K562 treated with DMSO at 1 percent for 12 hours (cell line): ENCODE data around the gene NEK10. TPM values are rescaled to one million over a fixed set of nuclear protein-coding genes. Genes with fewer than 3 reads are reported as not detected.

Source experiments
- total RNA-seq: library from RNA; unstranded; fragments of 300-600 nt; gene quantifications from 2 replicates; pipeline ENCODE4 v1.2.3, GENCODE V29; 2022; ENCODE audit not compliant: insufficient read depth

Gene NEK10, protein sequence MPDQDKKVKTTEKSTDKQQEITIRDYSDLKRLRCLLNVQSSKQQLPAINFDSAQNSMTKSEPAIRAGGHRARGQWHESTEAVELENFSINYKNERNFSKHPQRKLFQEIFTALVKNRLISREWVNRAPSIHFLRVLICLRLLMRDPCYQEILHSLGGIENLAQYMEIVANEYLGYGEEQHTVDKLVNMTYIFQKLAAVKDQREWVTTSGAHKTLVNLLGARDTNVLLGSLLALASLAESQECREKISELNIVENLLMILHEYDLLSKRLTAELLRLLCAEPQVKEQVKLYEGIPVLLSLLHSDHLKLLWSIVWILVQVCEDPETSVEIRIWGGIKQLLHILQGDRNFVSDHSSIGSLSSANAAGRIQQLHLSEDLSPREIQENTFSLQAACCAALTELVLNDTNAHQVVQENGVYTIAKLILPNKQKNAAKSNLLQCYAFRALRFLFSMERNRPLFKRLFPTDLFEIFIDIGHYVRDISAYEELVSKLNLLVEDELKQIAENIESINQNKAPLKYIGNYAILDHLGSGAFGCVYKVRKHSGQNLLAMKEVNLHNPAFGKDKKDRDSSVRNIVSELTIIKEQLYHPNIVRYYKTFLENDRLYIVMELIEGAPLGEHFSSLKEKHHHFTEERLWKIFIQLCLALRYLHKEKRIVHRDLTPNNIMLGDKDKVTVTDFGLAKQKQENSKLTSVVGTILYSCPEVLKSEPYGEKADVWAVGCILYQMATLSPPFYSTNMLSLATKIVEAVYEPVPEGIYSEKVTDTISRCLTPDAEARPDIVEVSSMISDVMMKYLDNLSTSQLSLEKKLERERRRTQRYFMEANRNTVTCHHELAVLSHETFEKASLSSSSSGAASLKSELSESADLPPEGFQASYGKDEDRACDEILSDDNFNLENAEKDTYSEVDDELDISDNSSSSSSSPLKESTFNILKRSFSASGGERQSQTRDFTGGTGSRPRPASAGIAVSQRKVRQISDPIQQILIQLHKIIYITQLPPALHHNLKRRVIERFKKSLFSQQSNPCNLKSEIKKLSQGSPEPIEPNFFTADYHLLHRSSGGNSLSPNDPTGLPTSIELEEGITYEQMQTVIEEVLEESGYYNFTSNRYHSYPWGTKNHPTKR
- total RNA-seq: not detected in 2 replicates

GRCh38 chr3:27368831-27369607 is at the start of gene NEK10:
TSS of gene NEK10 (minus strand) at chr3:27369383. CDS start at chr3:27352882, 16,501 bp downstream.

Other genes starting within 250 kb of the NEK10 start
- 0.60 and 2.2 TPM in 2 replicates for gene SLC4A7, start 115.0 kb upstream of the NEK10 start, total RNA-seq